Thyroid gland (tissue), 4 donors: ENCODE measurements around the gene SLC22A17.

Source experiments
- POLR2A ChIP-seq, 2 donors: fragments of 450-650 bp; IDR thresholded peaks; one replicate each; pipeline ENCODE4 v1.6.1; 2017; ENCODE audit warnings: antibody characterized with exemption in 2 of 2, mild to moderate bottlenecking in 2 of 2, moderate library complexity in 1 of 2
- TF ChIP-seq, protein P1 (sequence below), 6 experiments: fragments of 200-600 bp in 3 of 6; fragments of 450-650 bp in 3 of 6; sonication (generic) in 3 of 6; IDR thresholded peaks; one replicate each; pipeline ENCODE4 v1.5.1; 2016 to 2019; ENCODE audit warnings: antibody characterized with exemption in 6 of 6, mild to moderate bottlenecking in 2 of 6, inconsistent platforms in 1 of 6, moderate library complexity in 1 of 6

DNA sequence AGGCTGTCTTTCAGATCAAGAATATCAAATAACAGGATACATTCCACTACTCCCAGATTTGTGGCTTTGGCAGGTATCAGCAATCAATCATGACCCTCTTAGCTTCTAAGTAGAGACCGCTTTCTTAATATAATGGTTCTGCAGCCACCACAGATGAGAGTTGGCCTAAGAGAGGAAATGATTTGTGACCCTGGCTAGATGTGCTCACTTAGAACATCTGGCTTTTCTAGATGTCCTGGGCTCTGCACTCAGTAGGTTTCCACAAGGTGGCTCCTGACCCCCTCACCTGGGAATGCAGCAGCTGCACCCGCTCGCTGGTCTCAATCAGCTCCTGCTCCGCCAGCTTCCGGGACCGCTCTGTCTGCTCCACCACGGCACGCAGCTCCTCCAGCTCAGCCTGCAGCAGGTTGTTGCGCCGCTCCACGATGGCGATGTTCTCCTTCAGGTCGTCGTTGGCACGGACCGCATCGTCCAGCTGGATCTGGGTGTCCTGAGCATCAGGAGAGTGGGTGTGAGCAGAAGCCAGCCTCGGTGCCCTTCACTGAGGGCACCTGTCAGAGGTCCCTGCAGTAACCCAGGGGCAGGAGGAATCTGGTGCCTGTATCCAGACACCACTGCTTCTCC, 33.1 kb upstream of the SLC22A17 start:
- no peak for TF ChIP-seq POLR2A (IDR thresholded peaks at IDR 0.05)
- TF ChIP-seq, protein P1, sequence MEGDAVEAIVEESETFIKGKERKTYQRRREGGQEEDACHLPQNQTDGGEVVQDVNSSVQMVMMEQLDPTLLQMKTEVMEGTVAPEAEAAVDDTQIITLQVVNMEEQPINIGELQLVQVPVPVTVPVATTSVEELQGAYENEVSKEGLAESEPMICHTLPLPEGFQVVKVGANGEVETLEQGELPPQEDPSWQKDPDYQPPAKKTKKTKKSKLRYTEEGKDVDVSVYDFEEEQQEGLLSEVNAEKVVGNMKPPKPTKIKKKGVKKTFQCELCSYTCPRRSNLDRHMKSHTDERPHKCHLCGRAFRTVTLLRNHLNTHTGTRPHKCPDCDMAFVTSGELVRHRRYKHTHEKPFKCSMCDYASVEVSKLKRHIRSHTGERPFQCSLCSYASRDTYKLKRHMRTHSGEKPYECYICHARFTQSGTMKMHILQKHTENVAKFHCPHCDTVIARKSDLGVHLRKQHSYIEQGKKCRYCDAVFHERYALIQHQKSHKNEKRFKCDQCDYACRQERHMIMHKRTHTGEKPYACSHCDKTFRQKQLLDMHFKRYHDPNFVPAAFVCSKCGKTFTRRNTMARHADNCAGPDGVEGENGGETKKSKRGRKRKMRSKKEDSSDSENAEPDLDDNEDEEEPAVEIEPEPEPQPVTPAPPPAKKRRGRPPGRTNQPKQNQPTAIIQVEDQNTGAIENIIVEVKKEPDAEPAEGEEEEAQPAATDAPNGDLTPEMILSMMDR (IDR thresholded peaks at IDR 0.05): no peak
